Measurements from ENCODE around the gene MYCN.
"Not testable (repeated sequence)": the region's sequence is repeated elsewhere in the genome, so short reads cannot be mapped to it uniquely, and the experiment has no call there.

Gene MYCN

GRCh38 chr2:15956751-15957736 is 16.7 kb downstream of the MYCN start:
- in situ Hi-C loops (cut with HindIII; ENCODE audit: low sequenced_read_pairs) = no loop called here

- in situ Hi-C loops (cut with HindIII; ENCODE audit: low sequenced_read_pairs) = no loop called here
These were observed 17.7 kb downstream of the MYCN start for GRCh38 chr2:15957881-15958713.

- in situ Hi-C loops (cut with HindIII; ENCODE audit: low sequenced_read_pairs) = no loop called here
These were observed 19.2 kb downstream of the MYCN start for GRCh38 chr2:15959331-15960153.

GRCh38 chr2:15960154-15960520 is 19.8 kb downstream of the MYCN start:
- in situ Hi-C loops (cut with HindIII; ENCODE audit: low sequenced_read_pairs) = not testable (repeated sequence)

- in situ Hi-C loops (cut with HindIII; ENCODE audit: low sequenced_read_pairs) = not testable (repeated sequence)
These were observed 23.0 kb downstream of the MYCN start for GRCh38 chr2:15963109-15963976.

GRCh38 chr2:15963977-15964670 is 23.8 kb downstream of the MYCN start:
- in situ Hi-C loops (cut with HindIII; ENCODE audit: low sequenced_read_pairs) = no loop called here

- in situ Hi-C loops (cut with HindIII; ENCODE audit: low sequenced_read_pairs) = no loop called here
These were observed 24.7 kb downstream of the MYCN start for GRCh38 chr2:15964936-15965563.

- in situ Hi-C loops (cut with HindIII; ENCODE audit: low sequenced_read_pairs) = no loop called here
These were observed 25.2 kb downstream of the MYCN start for GRCh38 chr2:15965564-15966019.

- in situ Hi-C loops (cut with HindIII; ENCODE audit: low sequenced_read_pairs) = no loop called here
These were observed 27.3 kb downstream of the MYCN start for GRCh38 chr2:15967415-15968279.

- in situ Hi-C loops (cut with HindIII; ENCODE audit: low sequenced_read_pairs) = no loop called here
These were observed 28.2 kb downstream of the MYCN start for GRCh38 chr2:15968280-15969178.

GRCh38 chr2:15969214-15969613 is 28.9 kb downstream of the MYCN start:
- in situ Hi-C loops (cut with HindIII; ENCODE audit: low sequenced_read_pairs) = no loop called here

- in situ Hi-C loops (cut with HindIII; ENCODE audit: low sequenced_read_pairs) = no loop called here
These were observed 30.4 kb downstream of the MYCN start for GRCh38 chr2:15970701-15971100.

- in situ Hi-C loops (cut with HindIII; ENCODE audit: low sequenced_read_pairs) = no loop called here
These were observed 31.0 kb downstream of the MYCN start for GRCh38 chr2:15971351-15971750.

GRCh38 chr2:15971831-15972522 is 31.6 kb downstream of the MYCN start:
- in situ Hi-C loops (cut with HindIII; ENCODE audit: low sequenced_read_pairs) = no loop called here

GRCh38 chr2:15973481-15974401 is 33.4 kb downstream of the MYCN start:
- in situ Hi-C loops (cut with HindIII; ENCODE audit: low sequenced_read_pairs) = no loop called here
